K562 (cell line): ENCODE results near the gene CRYM. TPM values are rescaled to one million over a fixed set of nuclear protein-coding genes. Genes with fewer than 3 reads are reported as not detected.

ENCODE experiments used
- polyA plus RNA-seq, 8 experiments: library from polyadenylated mRNA; depleted of rRNA in 4 of 8; stranded (reverse) in 5 of 8; unstranded in 3 of 8; fragments of >200 nt; fragmentation: Nextera tagmentation in 2 of 8; fragmentation: Illumina TruSeq in 1 of 8; extraction: Ambion mirVana in 2 of 8; extraction: Trizol in 1 of 8; gene quantifications; 2 replicates each; pipeline versions ENCODE4 v1.2.1 to v1.2.3, GENCODE V29; 2011 to 2014; ENCODE audit warnings: inconsistent platforms in 1 of 8, missing spikeins in 1 of 8
- total RNA-seq, 7 experiments: library from RNA; depleted of rRNA in 6 of 7; stranded (reverse); fragments of >200 nt in 6 of 7; fragmentation: Illumina TruSeq in 2 of 7; extraction: Trizol in 2 of 7; gene quantifications; 2 replicates each; pipeline versions ENCODE4 v1.2.1 to v1.2.3, GENCODE V29; 2011 to 2021; ENCODE audit warnings: low replicate concordance in 1 of 7
- TF ChIP-seq, protein P1 (sequence below), 2 experiments: fragments of 450-650 bp; formaldehyde crosslinking in 1 of 2; IDR thresholded peaks; 2 replicates each; pipeline versions ENCODE4 v1.4.0 to v1.6.1; 2014 to 2020; ENCODE audit warnings: mild to moderate bottlenecking in 2 of 2, borderline replicate concordance in 1 of 2, low read depth in 1 of 2

The CRYM gene
- total and polyA plus RNA-seq, 9 of the 15 experiments (the other 6 are each of a cell fraction or from before 2014, with no cell fraction given), result 0.08 to 0.98 (median 0.47) TPM

DNA sequence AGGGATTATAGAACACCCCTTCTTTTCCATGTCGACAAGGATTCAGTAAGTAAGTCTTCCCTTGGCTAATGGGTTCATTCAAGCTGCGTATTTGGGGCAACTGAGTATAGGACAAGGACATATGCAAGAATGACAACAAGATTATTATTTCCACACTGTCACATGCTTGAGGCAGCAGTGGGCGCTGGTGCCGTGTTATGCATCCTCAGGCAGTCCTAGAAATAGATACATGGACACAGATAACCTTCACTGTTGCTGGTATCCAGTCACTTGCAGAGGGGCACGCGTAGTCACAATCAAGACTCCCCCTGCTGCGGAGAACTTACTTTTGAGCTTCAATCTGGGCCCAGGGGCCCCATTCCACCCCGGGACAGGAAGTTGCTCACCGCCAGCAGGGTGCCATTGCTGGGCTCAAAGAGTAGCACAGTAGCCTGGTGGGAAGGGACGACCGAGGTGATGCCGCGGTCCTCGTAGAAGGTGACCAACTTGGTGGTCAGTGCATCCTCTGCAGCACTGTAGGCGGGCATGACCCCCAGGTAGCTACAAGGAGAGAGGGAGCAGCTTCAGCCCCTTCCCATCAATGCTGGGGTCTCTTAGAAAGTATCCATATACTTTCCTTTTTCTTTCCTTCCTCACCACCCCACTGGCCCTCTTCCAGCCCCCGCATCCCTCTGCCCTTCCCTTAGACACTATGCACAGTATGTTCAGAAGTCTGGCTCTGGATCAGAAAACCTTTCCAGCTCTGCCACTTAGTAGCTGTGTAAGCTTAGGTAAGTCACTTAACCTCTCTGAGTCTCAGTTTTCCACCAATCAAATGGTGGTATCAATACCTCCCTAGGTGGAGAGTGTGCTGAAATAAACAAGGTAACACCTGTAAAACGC is 804 bp downstream of the CRYM start (continued):
- TF ChIP-seq, protein P1, sequence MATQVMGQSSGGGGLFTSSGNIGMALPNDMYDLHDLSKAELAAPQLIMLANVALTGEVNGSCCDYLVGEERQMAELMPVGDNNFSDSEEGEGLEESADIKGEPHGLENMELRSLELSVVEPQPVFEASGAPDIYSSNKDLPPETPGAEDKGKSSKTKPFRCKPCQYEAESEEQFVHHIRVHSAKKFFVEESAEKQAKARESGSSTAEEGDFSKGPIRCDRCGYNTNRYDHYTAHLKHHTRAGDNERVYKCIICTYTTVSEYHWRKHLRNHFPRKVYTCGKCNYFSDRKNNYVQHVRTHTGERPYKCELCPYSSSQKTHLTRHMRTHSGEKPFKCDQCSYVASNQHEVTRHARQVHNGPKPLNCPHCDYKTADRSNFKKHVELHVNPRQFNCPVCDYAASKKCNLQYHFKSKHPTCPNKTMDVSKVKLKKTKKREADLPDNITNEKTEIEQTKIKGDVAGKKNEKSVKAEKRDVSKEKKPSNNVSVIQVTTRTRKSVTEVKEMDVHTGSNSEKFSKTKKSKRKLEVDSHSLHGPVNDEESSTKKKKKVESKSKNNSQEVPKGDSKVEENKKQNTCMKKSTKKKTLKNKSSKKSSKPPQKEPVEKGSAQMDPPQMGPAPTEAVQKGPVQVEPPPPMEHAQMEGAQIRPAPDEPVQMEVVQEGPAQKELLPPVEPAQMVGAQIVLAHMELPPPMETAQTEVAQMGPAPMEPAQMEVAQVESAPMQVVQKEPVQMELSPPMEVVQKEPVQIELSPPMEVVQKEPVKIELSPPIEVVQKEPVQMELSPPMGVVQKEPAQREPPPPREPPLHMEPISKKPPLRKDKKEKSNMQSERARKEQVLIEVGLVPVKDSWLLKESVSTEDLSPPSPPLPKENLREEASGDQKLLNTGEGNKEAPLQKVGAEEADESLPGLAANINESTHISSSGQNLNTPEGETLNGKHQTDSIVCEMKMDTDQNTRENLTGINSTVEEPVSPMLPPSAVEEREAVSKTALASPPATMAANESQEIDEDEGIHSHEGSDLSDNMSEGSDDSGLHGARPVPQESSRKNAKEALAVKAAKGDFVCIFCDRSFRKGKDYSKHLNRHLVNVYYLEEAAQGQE (IDR thresholded peaks at IDR 0.05; ENCODE audit: borderline replicate concordance), result 0 out of 2 replicates have a peak, but pooled peaks have one; percentile 6
- TF ChIP-seq, protein P1 (CRISPR knock-in tag; IDR thresholded peaks at IDR 0.05; ENCODE audit: low read depth), result no peak
